GM12874 (cell line): Measurements from ENCODE around the gene FBXL19.

Source experiments
- CTCF ChIP-seq: IDR thresholded peaks from 2 replicates; pipeline ENCODE4 v1.5.1; 2011; ENCODE audit warnings: low read depth, mild to moderate bottlenecking, control low read depth, low read length, moderate library complexity; ENCODE audit not compliant: insufficient read depth

Gene FBXL19

GRCh38 chr16:30892670-30893416 is 30.5 kb upstream of the FBXL19 start:
- TF ChIP-seq CTCF = no peak

GRCh38 chr16:30893417-30893743 is 30.0 kb upstream of the FBXL19 start:
- TF ChIP-seq CTCF = no peak

GRCh38 chr16:30893744-30894539 is 29.4 kb upstream of the FBXL19 start, which contains the start of gene BCL7C:
Gene BCL7C (minus strand): TSS chr16:30894077. CDS start chr16:30893944, 133 bp downstream.
- TF ChIP-seq CTCF = peak; percentile 38

GRCh38 chr16:30894540-30895368 is 28.6 kb upstream of the FBXL19 start:
- TF ChIP-seq CTCF = no peak

- TF ChIP-seq CTCF = no peak
Observed at GRCh38 chr16:30895627-30896260, 27.6 kb upstream of the FBXL19 start.

GRCh38 chr16:30896261-30896888 is 27.0 kb upstream of the FBXL19 start, which contains the start of gene CTF1:
Gene CTF1 (plus strand): TSS chr16:30896614. CDS start chr16:30896644, 30 bp downstream.
- TF ChIP-seq CTCF = no peak
